Measurements from ENCODE around the gene SLC14A1. TPM values are rescaled to one million over a fixed set of nuclear protein-coding genes. Genes with fewer than 3 reads are reported as not detected.

SLC14A1 gene
- total RNA-seq, 4 donors from 2014 or later: 1.1 to 8.2 (median 7.1) TPM

- ATAC-seq: peak in 1 of 2 donors; percentile 44
- no peak for TF ChIP-seq POLR2A (IDR thresholded peaks at IDR 0.05)
- TF ChIP-seq, protein P1, sequence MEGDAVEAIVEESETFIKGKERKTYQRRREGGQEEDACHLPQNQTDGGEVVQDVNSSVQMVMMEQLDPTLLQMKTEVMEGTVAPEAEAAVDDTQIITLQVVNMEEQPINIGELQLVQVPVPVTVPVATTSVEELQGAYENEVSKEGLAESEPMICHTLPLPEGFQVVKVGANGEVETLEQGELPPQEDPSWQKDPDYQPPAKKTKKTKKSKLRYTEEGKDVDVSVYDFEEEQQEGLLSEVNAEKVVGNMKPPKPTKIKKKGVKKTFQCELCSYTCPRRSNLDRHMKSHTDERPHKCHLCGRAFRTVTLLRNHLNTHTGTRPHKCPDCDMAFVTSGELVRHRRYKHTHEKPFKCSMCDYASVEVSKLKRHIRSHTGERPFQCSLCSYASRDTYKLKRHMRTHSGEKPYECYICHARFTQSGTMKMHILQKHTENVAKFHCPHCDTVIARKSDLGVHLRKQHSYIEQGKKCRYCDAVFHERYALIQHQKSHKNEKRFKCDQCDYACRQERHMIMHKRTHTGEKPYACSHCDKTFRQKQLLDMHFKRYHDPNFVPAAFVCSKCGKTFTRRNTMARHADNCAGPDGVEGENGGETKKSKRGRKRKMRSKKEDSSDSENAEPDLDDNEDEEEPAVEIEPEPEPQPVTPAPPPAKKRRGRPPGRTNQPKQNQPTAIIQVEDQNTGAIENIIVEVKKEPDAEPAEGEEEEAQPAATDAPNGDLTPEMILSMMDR (IDR thresholded peaks at IDR 0.05 in 4 of 5, conservative IDR thresholded peaks at IDR 0.05 in 1 of 5): no peak
- H3K9me3 ChIP-seq: no peaks in the 10 kb centered on the region
- peaks cover 0 to 3% of the 10 kb centered on the region in 2 donors for H3K4me1 ChIP-seq
- in situ Hi-C loops (cut with MboI; ENCODE audit: low sequenced_read_pairs in 4 of 4): loop anchor here in 1 of 4 donors (25.0 kb wide), 1 partner anchor 109 kb away; no protein-coding TSS in a partner anchor
- intact Hi-C loops (cut with DNase I; ENCODE audit: low total_unique reads): no loop called here
- no peak overlapping the region for H3K27ac ChIP-seq
- DNase-seq: no peak
- H3K36me3 ChIP-seq: no peaks in the 10 kb centered on the region
- no peak overlapping the region for H3K4me3 ChIP-seq
- H3K27me3 ChIP-seq: no peaks in the 10 kb centered on the region
Measured at GRCh38 chr18:45745817-45746461, 22.0 kb downstream of the SLC14A1 start.

DNA sequence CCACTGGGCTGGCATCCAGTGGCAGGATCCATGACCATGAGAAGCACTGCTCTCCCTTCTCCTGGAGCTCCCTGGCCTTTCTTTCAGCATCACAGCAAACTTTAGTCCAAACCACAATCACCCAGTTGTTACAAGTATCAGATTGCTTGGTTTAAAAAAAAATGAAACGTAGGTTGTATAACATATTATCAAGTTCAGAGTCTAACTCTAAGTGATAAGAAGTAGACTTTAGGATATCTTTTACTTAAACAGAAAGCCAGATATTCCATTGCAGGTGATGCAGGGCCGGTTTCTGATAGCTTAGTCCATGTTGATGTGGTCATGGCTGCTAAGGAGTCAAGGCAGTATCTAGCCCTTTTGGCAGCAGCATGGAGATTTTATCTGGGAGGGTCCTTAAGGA lies 24.5 kb downstream of the SLC14A1 start:
- Histone ChIP-seq H3K27me3 (no peaks in the 10 kb centered on the region), H3K4me3 (no peak overlapping the region), H3K36me3 (no peaks in the 10 kb centered on the region), H3K27ac (no peak overlapping the region), H3K4me1 (peaks cover 0 to 3% of the 10 kb centered on the region in 2 donors), H3K9me3 (no peaks in the 10 kb centered on the region)
- in situ Hi-C loops (cut with MboI; ENCODE audit: low sequenced_read_pairs in 4 of 4) (loop anchor here in 1 of 4 donors (25.0 kb wide), 1 partner anchor 111 kb away; no protein-coding TSS in a partner anchor), intact Hi-C loops (cut with DNase I; ENCODE audit: low total_unique reads) (no loop called here)
- no peak for ATAC-seq
- no peak for TF ChIP-seq POLR2A (IDR thresholded peaks at IDR 0.05)
- TF ChIP-seq, protein P1 (IDR thresholded peaks at IDR 0.05 in 4 of 5, conservative IDR thresholded peaks at IDR 0.05 in 1 of 5): no peak
- DNase-seq: no peak

- no peak for DNase-seq
- Histone ChIP-seq H3K4me1 (peaks cover 0 to 3% of the 10 kb centered on the region in 2 donors), H3K4me3 (no peak overlapping the region), H3K27me3 (no peaks in the 10 kb centered on the region), H3K36me3 (no peaks in the 10 kb centered on the region), H3K27ac (no peak overlapping the region), H3K9me3 (no peaks in the 10 kb centered on the region)
- no peak for TF ChIP-seq POLR2A (IDR thresholded peaks at IDR 0.05)
- TF ChIP-seq, protein P1 (IDR thresholded peaks at IDR 0.05 in 4 of 5, conservative IDR thresholded peaks at IDR 0.05 in 1 of 5): no peak
- ATAC-seq: no peak
- in situ Hi-C loops (cut with MboI; ENCODE audit: low sequenced_read_pairs in 4 of 4): loop anchor here in 1 of 4 donors (25.0 kb wide), 1 partner anchor 113 kb away; no protein-coding TSS in a partner anchor
- intact Hi-C loops (cut with DNase I; ENCODE audit: low total_unique reads): no loop called here
Measured at GRCh38 chr18:45749918-45750689, 26.1 kb downstream of the SLC14A1 start.

DNA sequence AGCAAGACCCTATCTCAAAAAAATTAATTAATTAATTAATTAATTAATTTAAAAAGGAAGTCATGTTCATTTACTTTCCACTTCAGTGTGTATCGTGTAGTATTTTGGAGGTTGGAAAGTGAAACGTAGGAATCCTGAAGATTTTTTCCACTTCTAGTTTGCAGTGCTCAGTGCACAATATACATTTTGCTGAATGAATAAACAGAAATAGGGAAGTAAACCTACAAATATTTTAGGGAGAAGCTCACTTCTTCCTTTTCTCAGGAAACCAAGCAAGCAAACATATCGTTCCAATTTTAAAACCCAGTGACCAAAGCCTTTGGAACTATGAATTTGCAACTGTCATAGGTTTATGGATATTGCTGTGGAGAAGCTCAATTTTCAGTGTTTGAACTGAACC lies 27.8 kb downstream of the SLC14A1 start:
- TF ChIP-seq POLR2A (IDR thresholded peaks at IDR 0.05): no peak
- TF ChIP-seq, protein P1 (IDR thresholded peaks at IDR 0.05 in 4 of 5, conservative IDR thresholded peaks at IDR 0.05 in 1 of 5): no peak
- no peak for ATAC-seq

More for the DNA sequence above, 27.8 kb downstream of the SLC14A1 start:
- no peak for DNase-seq
- H3K9me3 ChIP-seq: no peaks in the 10 kb centered on the region
- intact Hi-C loops (cut with DNase I; ENCODE audit: low total_unique reads): no loop called here
- H3K27me3 ChIP-seq: no peaks in the 10 kb centered on the region
- peaks cover 0 to 7% of the 10 kb centered on the region in 2 donors for H3K4me1 ChIP-seq
- in situ Hi-C loops (cut with MboI; ENCODE audit: low sequenced_read_pairs in 4 of 4): no loop called here
- H3K27ac ChIP-seq: no peak overlapping the region
- H3K4me3 ChIP-seq: no peak overlapping the region
- H3K36me3 ChIP-seq: no peaks in the 10 kb centered on the region
